ENCODE data around the gene FAM149A. TPM values are rescaled to one million over a fixed set of nuclear protein-coding genes. Genes with fewer than 3 reads are reported as not detected.

The FAM149A gene
- total RNA-seq, 3 donors from 2014 or later (not counting 1 experiment from before 2014, with no cell fraction given): 0.33 TPM; not detected in 2

- Mint-ChIP-seq H3K4me3 (no peak overlapping the region), H3K9me3 (no peaks in the 10 kb centered on the region), H3K27ac (no peak overlapping the region), H3K27me3 (ENCODE audit: low read depth in 2 of 2) (peaks cover 7 to 17% of the 10 kb centered on the region in 2 donors), H3K4me1 (no peaks in the 10 kb centered on the region), H3K36me3 (no peaks in the 10 kb centered on the region)
- WGBS (ENCODE audit: insufficient coverage): 69% methylated on average over 6 of the region's 6 CpGs
- Histone ChIP-seq H3K4me3 (ENCODE audit: low read length) (no peak overlapping the region), H3K27me3 (ENCODE audit: control insufficient read depth, insufficient read depth, low read length) (no peaks in the 10 kb centered on the region), H3K27ac (ENCODE audit: low read length) (no peak overlapping the region), H3K4me1 (ENCODE audit: control insufficient read depth, insufficient read depth, low read length) (no peaks in the 10 kb centered on the region), H3K36me3 (ENCODE audit: control insufficient read depth, insufficient read depth, low read length) (no peaks in the 10 kb centered on the region), H3K9me3 (ENCODE audit: control insufficient read depth, insufficient read depth, low read length) (no peaks in the 10 kb centered on the region)
- TF ChIP-seq CTCF (IDR thresholded peaks at IDR 0.05): no peak
- DNase-seq: peak in 1 of 2 donors; percentile 33
- intact Hi-C loops (cut with micrococcal nuclease): no loop called here
- ATAC-seq: no peak
Measured at GRCh38 chr4:186161138-186161537, 56.6 kb downstream of the FAM149A start.

- TF ChIP-seq CTCF (IDR thresholded peaks at IDR 0.05): no peak
- WGBS (ENCODE audit: insufficient coverage): 90% methylated on average over 13 of the region's 15 CpGs
- ATAC-seq (no peak), DNase-seq (no peak)
- Histone ChIP-seq H3K27me3 (ENCODE audit: control insufficient read depth, insufficient read depth, low read length) (no peaks in the 10 kb centered on the region), H3K9me3 (ENCODE audit: control insufficient read depth, insufficient read depth, low read length) (no peaks in the 10 kb centered on the region), H3K4me1 (ENCODE audit: control insufficient read depth, insufficient read depth, low read length) (no peaks in the 10 kb centered on the region), H3K36me3 (ENCODE audit: control insufficient read depth, insufficient read depth, low read length) (no peaks in the 10 kb centered on the region), H3K4me3 (ENCODE audit: low read length) (no peak overlapping the region), H3K27ac (ENCODE audit: low read length) (no peak overlapping the region)
- H3K27ac Mint-ChIP-seq: no peak overlapping the region
- H3K4me1 Mint-ChIP-seq: no peaks in the 10 kb centered on the region
- intact Hi-C loops (cut with micrococcal nuclease): no loop called here
- H3K9me3 Mint-ChIP-seq: no peaks in the 10 kb centered on the region
- H3K27me3 Mint-ChIP-seq (ENCODE audit: low read depth in 2 of 2): peaks cover 9 to 24% of the 10 kb centered on the region in 2 donors
- no peaks in the 10 kb centered on the region for H3K36me3 Mint-ChIP-seq
- no peak overlapping the region for H3K4me3 Mint-ChIP-seq
Measured at GRCh38 chr4:186166852-186167512, 62.5 kb downstream of the FAM149A start.

GRCh38 chr4:186167605-186168004, 63.1 kb downstream of the FAM149A start:
- intact Hi-C loops (cut with micrococcal nuclease): no loop called here
- H3K4me3 Mint-ChIP-seq: no peak overlapping the region
- no peak overlapping the region for H3K27ac ChIP-seq (ENCODE audit: low read length)
- 90% methylated on average over 4 of the region's 5 CpGs for WGBS (ENCODE audit: insufficient coverage)
- ATAC-seq: no peak
- no peaks in the 10 kb centered on the region for H3K4me1 Mint-ChIP-seq
- H3K9me3 Mint-ChIP-seq: no peaks in the 10 kb centered on the region
- no peaks in the 10 kb centered on the region for H3K4me1 ChIP-seq (ENCODE audit: control insufficient read depth, insufficient read depth, low read length)
- H3K27me3 Mint-ChIP-seq (ENCODE audit: low read depth in 2 of 2): peaks cover 9 to 24% of the 10 kb centered on the region in 2 donors
- no peaks in the 10 kb centered on the region for H3K36me3 ChIP-seq (ENCODE audit: control insufficient read depth, insufficient read depth, low read length)
- H3K9me3 ChIP-seq (ENCODE audit: control insufficient read depth, insufficient read depth, low read length): no peaks in the 10 kb centered on the region
- no peak overlapping the region for H3K4me3 ChIP-seq (ENCODE audit: low read length)
- DNase-seq: no peak
- no peak overlapping the region for H3K27ac Mint-ChIP-seq
- H3K27me3 ChIP-seq (ENCODE audit: control insufficient read depth, insufficient read depth, low read length): no peaks in the 10 kb centered on the region
- no peak for TF ChIP-seq CTCF (IDR thresholded peaks at IDR 0.05)
- no peaks in the 10 kb centered on the region for H3K36me3 Mint-ChIP-seq

- no peak overlapping the region for H3K27ac Mint-ChIP-seq
- no peak overlapping the region for H3K27ac ChIP-seq (ENCODE audit: low read length)
- H3K4me1 Mint-ChIP-seq: no peaks in the 10 kb centered on the region
- H3K27me3 ChIP-seq (ENCODE audit: control insufficient read depth, insufficient read depth, low read length): peaks cover 1% of the 10 kb centered on the region
- ATAC-seq (no peak), DNase-seq (no peak)
- peaks cover 9 to 24% of the 10 kb centered on the region in 2 donors for H3K27me3 Mint-ChIP-seq (ENCODE audit: low read depth in 2 of 2)
- H3K36me3 Mint-ChIP-seq: no peaks in the 10 kb centered on the region
- no peaks in the 10 kb centered on the region for H3K36me3 ChIP-seq (ENCODE audit: control insufficient read depth, insufficient read depth, low read length)
- no peak for TF ChIP-seq CTCF (IDR thresholded peaks at IDR 0.05)
- intact Hi-C loops (cut with micrococcal nuclease): no loop called here
- no peaks in the 10 kb centered on the region for H3K9me3 Mint-ChIP-seq
- no peaks in the 10 kb centered on the region for H3K9me3 ChIP-seq (ENCODE audit: control insufficient read depth, insufficient read depth, low read length)
- H3K4me1 ChIP-seq (ENCODE audit: control insufficient read depth, insufficient read depth, low read length): no peaks in the 10 kb centered on the region
- 95% methylated on average over 9 of the region's 9 CpGs for WGBS (ENCODE audit: insufficient coverage)
- H3K4me3 ChIP-seq (ENCODE audit: low read length): no peak overlapping the region
- H3K4me3 Mint-ChIP-seq: no peak overlapping the region
Measured at GRCh38 chr4:186168750-186169149, 64.2 kb downstream of the FAM149A start.

Data from natural killer cell (primary cell).